22Rv1 (cell line): ENCODE results near the gene PCNX4.

Source experiments
- CTCF ChIP-seq: fragments of 450-650 bp; IDR thresholded peaks from 2 replicates; pipeline ENCODE4 v1.5.1; 2017; ENCODE audit warnings: mild to moderate bottlenecking
- ZFX ChIP-seq: fragments of 450-650 bp; IDR thresholded peaks from 2 replicates; pipeline ENCODE4 v1.6.1; 2017; ENCODE audit warnings: antibody characterized with exemption, borderline replicate concordance

GRCh38 chr14:60093080-60093479 lies 1.4 kb downstream of the PCNX4 start:
- TF ChIP-seq CTCF (no peak), ZFX (no peak)
